Measurements from ENCODE around the gene NEXN. TPM values are rescaled to one million over a fixed set of nuclear protein-coding genes. Genes with fewer than 3 reads are reported as not detected.

NEXN gene
- total and polyA plus RNA-seq, 2 of the 8 experiments (the other 6 are each of a cell fraction or from before 2014, with no cell fraction given) = 0.20 to 2.9 TPM

DNA sequence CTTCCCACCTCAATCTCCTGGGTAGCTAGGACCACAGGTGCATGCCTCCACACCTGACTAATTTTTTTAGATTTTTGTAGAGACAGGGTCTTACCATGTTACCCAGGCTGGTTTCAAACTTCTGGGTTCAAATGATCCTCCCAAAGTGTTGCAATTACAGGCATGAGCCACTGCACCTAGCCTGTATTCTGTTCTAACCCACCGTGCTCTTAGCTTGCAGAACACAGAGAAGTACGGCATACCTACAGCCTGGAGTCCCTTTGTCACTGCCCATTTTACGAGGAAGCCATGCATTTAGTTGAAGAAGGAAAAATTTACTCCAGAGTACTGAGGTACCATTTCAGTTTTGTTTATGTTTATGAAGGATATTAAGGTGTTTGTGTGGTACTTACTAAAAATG, 29.7 kb upstream of the NEXN start:
- Histone ChIP-seq H3K4me3 (ENCODE audit: extremely low read depth in 1 of 4, insufficient read depth in 2 of 4, low read depth in 3 of 4, low read length in 4 of 4) (no peak overlapping the region), H3K4me1 (replicated peaks in 1 of 4; ENCODE audit: control insufficient read depth in 3 of 4, insufficient read depth in 4 of 4, low read length in 3 of 4) (no peaks in the 10 kb centered on the region), H3K56ac (replicated peaks; ENCODE audit: insufficient read length, low read depth, low read length) (no peak overlapping the region), H3K23ac (ENCODE audit: insufficient read length) (no peak overlapping the region), H3K36me3 (ENCODE audit: control insufficient read depth in 2 of 4, insufficient read depth in 4 of 4, low read length in 3 of 4) (no peaks in the 10 kb centered on the region), H2BK15ac (ENCODE audit: low read length) (no peak overlapping the region), H3K4ac (replicated peaks; ENCODE audit: insufficient read length, low read depth, low read length) (no peak overlapping the region), H4K8ac (ENCODE audit: extremely low read depth, insufficient read depth, low read length) (no peak overlapping the region), H2BK120ac (replicated peaks; ENCODE audit: low read depth, low read length) (no peak overlapping the region), H3K14ac (ENCODE audit: insufficient read length) (no peak overlapping the region), H2BK12ac (ENCODE audit: low read depth, low read length) (no peak overlapping the region), H4K91ac (replicated peaks; ENCODE audit: insufficient read length, low read length) (no peak overlapping the region), H3K79me2 (ENCODE audit: control insufficient read depth in 1 of 2, insufficient read depth in 2 of 2, low read length in 2 of 2) (no peaks in the 10 kb centered on the region), H3K9me3 (ENCODE audit: insufficient read depth in 2 of 2, low read depth in 1 of 2, low read length in 1 of 2) (no peaks in the 10 kb centered on the region), H3K27ac (ENCODE audit: low read depth, low read length) (no peak overlapping the region), H3K9ac (replicated peaks in 1 of 4; ENCODE audit: extremely low read depth in 1 of 4, low read depth in 3 of 4, low read length in 3 of 4) (no peak overlapping the region), H3K23me2 (ENCODE audit: low read depth, low read length) (no peaks in the 10 kb centered on the region), H2BK5ac (ENCODE audit: low read depth, low read length) (no peak overlapping the region), H2BK20ac (ENCODE audit: low read length) (no peak overlapping the region), H3K18ac (ENCODE audit: extremely low read depth, low read length) (no peak overlapping the region), H3K27me3 (replicated peaks in 1 of 4; ENCODE audit: control insufficient read depth in 3 of 4, extremely low read depth in 1 of 4, insufficient read depth in 3 of 4, low read length in 3 of 4) (no peaks in the 10 kb centered on the region), H3K79me1 (ENCODE audit: low read depth, low read length) (no peaks in the 10 kb centered on the region), H4K5ac (ENCODE audit: insufficient read length, low read depth, low read length) (no peak overlapping the region), H2AK5ac (ENCODE audit: low read depth, low read length) (no peak overlapping the region), H3K4me2 (ENCODE audit: insufficient read depth in 1 of 2, low read depth in 2 of 2, low read length in 2 of 2) (no peak overlapping the region), H2AFZ (ENCODE audit: low read length) (no peak overlapping the region), H4K20me1 (replicated peaks in 1 of 2; ENCODE audit: control insufficient read depth in 1 of 2, insufficient read depth in 2 of 2, low read length in 2 of 2) (no peaks in the 10 kb centered on the region)
- CTCF ChIA-PET (ENCODE audit: partially characterized antibody) = interaction anchor here (0.6 to 2.1 kb wide), 9 partner anchors 9 to 1250 kb away, joined by 3 to 9 read pairs (median 4); no protein-coding TSS in a partner anchor
- no peak for DNase-seq (ENCODE audit: low read depth in 1 of 2, low spot score in 2 of 2)
- 95% methylated on average over 3 of the region's 3 CpGs; no CpG with 5 or more reads in 1 of the 2 experiments for WGBS, 2 experiments (ENCODE audit: extremely low coverage in 1 of 2, insufficient coverage in 1 of 2, insufficient read length in 1 of 2, insufficient replicate concordance in 2 of 2, low coverage in 1 of 2, low lambda C conversion rate in 2 of 2, missing lambda C conversion rate in 1 of 2)
- TF ChIP-seq SRF (IDR thresholded peaks at IDR 0.05; ENCODE audit: low read depth, low read length) = no peak
- TF ChIP-seq YY1 (IDR thresholded peaks at IDR 0.05; ENCODE audit: low read depth, low read length) = no peak
- no peak for TF ChIP-seq EZH2 (IDR thresholded peaks at IDR 0.05; ENCODE audit: low read depth, low read length, severe bottlenecking)
- 0 out of 2 replicates have a peak, but pooled peaks have one; percentile 12 for TF ChIP-seq CEBPB (IDR thresholded peaks at IDR 0.05; ENCODE audit: low read depth, low read length)
- no peak for TF ChIP-seq POLR2AphosphoS5 (IDR thresholded peaks at IDR 0.05; ENCODE audit: low read depth, low read length)
- POLR2A ChIA-PET (ENCODE audit: partially characterized antibody) = interaction anchor here (1.3 kb wide), 1 partner anchor 26 kb away, joined by 3 read pairs; no protein-coding TSS in a partner anchor
- FAIRE-seq = no peak
